Measurements from ENCODE around the gene MMP25. TPM values are rescaled to one million over a fixed set of nuclear protein-coding genes. Genes with fewer than 3 reads are reported as not detected.

Gene MMP25
- total and polyA plus RNA-seq, 9 of the 15 experiments (the other 6 are each of a cell fraction or from before 2014, with no cell fraction given) = 0.03 to 0.04 TPM; not detected in 7

- TF ChIP-seq REST (IDR thresholded peaks at IDR 0.05; ENCODE audit: borderline replicate concordance) = peak; percentile 91
- TF ChIP-seq REST (CRISPR knock-in tag; IDR thresholded peaks at IDR 0.05; ENCODE audit: low read depth) = no peak
- no peak for TF ChIP-seq SIX5 (IDR thresholded peaks at IDR 0.05; ENCODE audit: borderline replicate concordance in 1 of 2, insufficient read depth in 1 of 2, low read depth in 1 of 2, low read length in 2 of 2)
- no peak for TF ChIP-seq IRF2 (CRISPR knock-in tag; IDR thresholded peaks at IDR 0.05)
- TF ChIP-seq KDM5B (IDR thresholded peaks at IDR 0.05; ENCODE audit: insufficient replicate concordance, low read depth, low read length) = no peak
- no peak; the same call in 1 of the 2 replicates for TF ChIP-seq JUND (IDR thresholded peaks at IDR 0.05; ENCODE audit: borderline replicate concordance, low read depth, low read length)
- TF ChIP-seq JUND (tag; IDR thresholded peaks at IDR 0.05; ENCODE audit: borderline replicate concordance, low read depth, low read length) = no peak
- no peak for TF ChIP-seq ETV6 (IDR thresholded peaks at IDR 0.05; ENCODE audit: borderline replicate concordance in 1 of 2, low read depth in 2 of 2, low read length in 1 of 2)
- TF ChIP-seq ETV6 (CRISPR knock-in tag; IDR thresholded peaks at IDR 0.05; ENCODE audit: borderline replicate concordance) = no peak
- TF ChIP-seq STAT5A (IDR thresholded peaks at IDR 0.05; ENCODE audit: borderline replicate concordance, low read length) = no peak
- peak; percentile 47; the same call in 1 of the 2 replicates for TF ChIP-seq NR3C1 (CRISPR knock-in tag; IDR thresholded peaks at IDR 0.05)
- no peak for TF ChIP-seq ZNF766 (CRISPR knock-in tag; conservative IDR thresholded peaks at IDR 0.05)
- TF ChIP-seq ZEB2 (IDR thresholded peaks at IDR 0.05) = no peak
- TF ChIP-seq SIN3B (IDR thresholded peaks at IDR 0.05; ENCODE audit: low read depth) = no peak; the same call in 1 of the 2 replicates
- no peak for TF ChIP-seq ZNF316 (IDR thresholded peaks at IDR 0.05)
- TF ChIP-seq, protein P1, sequence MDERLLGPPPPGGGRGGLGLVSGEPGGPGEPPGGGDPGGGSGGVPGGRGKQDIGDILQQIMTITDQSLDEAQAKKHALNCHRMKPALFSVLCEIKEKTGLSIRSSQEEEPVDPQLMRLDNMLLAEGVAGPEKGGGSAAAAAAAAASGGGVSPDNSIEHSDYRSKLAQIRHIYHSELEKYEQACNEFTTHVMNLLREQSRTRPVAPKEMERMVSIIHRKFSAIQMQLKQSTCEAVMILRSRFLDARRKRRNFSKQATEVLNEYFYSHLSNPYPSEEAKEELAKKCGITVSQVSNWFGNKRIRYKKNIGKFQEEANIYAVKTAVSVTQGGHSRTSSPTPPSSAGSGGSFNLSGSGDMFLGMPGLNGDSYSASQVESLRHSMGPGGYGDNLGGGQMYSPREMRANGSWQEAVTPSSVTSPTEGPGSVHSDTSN (CRISPR knock-in tag; IDR thresholded peaks at IDR 0.05; ENCODE audit: low read depth) = no peak
- TF ChIP-seq, protein P1 (tag; conservative IDR thresholded peaks at IDR 0.05; ENCODE audit: low read depth) = no peak
- TF ChIP-seq ZNF445 (CRISPR knock-in tag; IDR thresholded peaks at IDR 0.05; ENCODE audit: low read depth) = no peak
These were observed 12.8 kb downstream of the MMP25 start (continued) for GRCh38 chr16:3059041-3059722.

Measured in K562 (cell line).